Islet of Langerhans (tissue), 1 donor: Measurements from ENCODE around the gene CDH13.

ENCODE experiments used
- FAIRE-seq: peaks from one replicate; lab custom pipeline; 2011; peaks lifted over from hg19 to GRCh38; lab: Jason Lieb, UNC

Gene CDH13

GRCh38 chr16:82852388-82853008 lies 225.7 kb downstream of the CDH13 start:
- FAIRE-seq = no peak

- no peak for FAIRE-seq
Observed at GRCh38 chr16:82855471-82855870, 228.7 kb downstream of the CDH13 start.

- no peak for FAIRE-seq
Observed at GRCh38 chr16:82857693-82858365, 231.1 kb downstream of the CDH13 start.

GRCh38 chr16:82859662-82860061 lies 232.9 kb downstream of the CDH13 start:
- FAIRE-seq = no peak

GRCh38 chr16:82860071-82860470 lies 233.3 kb downstream of the CDH13 start:
- FAIRE-seq = no peak

GRCh38 chr16:82862057-82862456 lies 235.3 kb downstream of the CDH13 start:
- FAIRE-seq = no peak

GRCh38 chr16:82864332-82865040 lies 237.7 kb downstream of the CDH13 start:
- no peak for FAIRE-seq

GRCh38 chr16:82865412-82865811 lies 238.6 kb downstream of the CDH13 start:
- no peak for FAIRE-seq

- no peak for FAIRE-seq
Observed at GRCh38 chr16:82867485-82867884, 240.7 kb downstream of the CDH13 start.

GRCh38 chr16:82874271-82874670 lies 247.5 kb downstream of the CDH13 start:
- FAIRE-seq = no peak

GRCh38 chr16:82874672-82875071 lies 247.9 kb downstream of the CDH13 start:
- no peak for FAIRE-seq

- no peak for FAIRE-seq
Observed at GRCh38 chr16:82876951-82877350, 250.2 kb downstream of the CDH13 start.

GRCh38 chr16:82878466-82878865 lies 251.7 kb downstream of the CDH13 start:
- no peak for FAIRE-seq

GRCh38 chr16:82880346-82880745 lies 253.6 kb downstream of the CDH13 start:
- no peak for FAIRE-seq

- no peak for FAIRE-seq
Observed at GRCh38 chr16:82881516-82881915, 254.7 kb downstream of the CDH13 start.

- no peak for FAIRE-seq
Observed at GRCh38 chr16:82882226-82882625, 255.5 kb downstream of the CDH13 start.

GRCh38 chr16:82882982-82883835 lies 256.4 kb downstream of the CDH13 start:
- no peak for FAIRE-seq

GRCh38 chr16:82884320-82884898 lies 257.6 kb downstream of the CDH13 start:
- FAIRE-seq = no peak

- FAIRE-seq = no peak
Observed at GRCh38 chr16:82886146-82886545, 259.4 kb downstream of the CDH13 start.

GRCh38 chr16:82888591-82889001 lies 261.8 kb downstream of the CDH13 start:
- FAIRE-seq = no peak

- FAIRE-seq = no peak
Observed at GRCh38 chr16:82891424-82891823, 264.7 kb downstream of the CDH13 start.

GRCh38 chr16:82891918-82892317 lies 265.1 kb downstream of the CDH13 start:
- no peak for FAIRE-seq
